ENCODE measurements around the gene GOLGA8J. TPM values are rescaled to one million over a fixed set of nuclear protein-coding genes. Genes with fewer than 3 reads are reported as not detected.

GOLGA8J gene, protein sequence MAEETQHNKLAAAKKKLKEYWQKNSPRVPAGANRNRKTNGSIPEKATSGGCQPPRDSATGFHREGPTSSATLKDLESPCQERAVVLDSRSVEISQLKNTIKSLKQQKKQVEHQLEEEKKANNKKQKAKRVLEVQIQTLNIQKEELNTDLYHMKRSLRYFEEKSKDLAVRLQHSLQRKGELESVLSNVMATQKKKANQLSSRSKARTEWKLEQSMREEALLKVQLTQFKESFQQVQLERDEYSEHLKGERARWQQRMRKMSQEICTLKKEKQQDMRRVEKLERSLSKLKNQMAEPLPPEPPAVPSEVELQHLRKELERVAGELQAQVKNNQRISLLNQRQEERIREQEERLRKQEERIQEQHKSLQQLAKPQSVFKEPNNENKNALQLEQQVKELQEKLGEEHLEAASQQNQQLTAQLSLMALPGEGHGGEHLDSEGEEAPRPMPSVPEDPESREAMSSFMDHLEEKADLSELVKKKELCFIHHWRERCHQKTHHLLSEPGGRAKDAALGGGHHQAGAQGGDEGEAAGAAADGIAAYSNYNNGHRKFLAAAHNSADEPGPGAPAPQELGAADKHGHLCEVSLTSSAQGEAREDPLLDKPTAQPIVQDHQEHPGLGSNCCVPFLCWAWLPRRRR
- 0.33 TPM for total RNA-seq

GRCh38 chr15:30082655-30083054 is at the start of gene GOLGA8J:
Gene GOLGA8J, plus strand, starts transcription at chr15:30082955. Its CDS starts 98 bp downstream, at chr15:30083053.

GRCh38 chr15:30134751-30135150 is 52.0 kb downstream of the GOLGA8J start, which contains the start of gene GOLGA8T:
Gene GOLGA8T, plus strand, starts transcription at chr15:30135051. Its CDS starts 98 bp downstream, at chr15:30135149.

Other genes with a start within 250 kb of the GOLGA8J start
- not detected for gene GOLGA8T, start 52.1 kb downstream of the GOLGA8J start, total RNA-seq

All from camera-type eye (tissue), 1 donor.